Testis (tissue), 3 donors: ENCODE data around the gene MEF2A. TPM values are rescaled to one million over a fixed set of nuclear protein-coding genes. Genes with fewer than 3 reads are reported as not detected.

Experiments used
- DNase-seq: peaks from one replicate; pipeline ENCODE4 v3.0.0-alpha.2; 2019
- H3K27ac ChIP-seq, 2 donors: fragments of 200-600 bp; sonication (generic); one replicate each; pipeline ENCODE4 v1.5.1; 2019
- H3K27me3 ChIP-seq: fragments of 200-600 bp; sonication (generic); one replicate; pipeline ENCODE4 v1.5.1; 2019
- H3K36me3 ChIP-seq: fragments of 200-600 bp; sonication (generic); one replicate; pipeline ENCODE4 v1.5.1; 2017; ENCODE audit warnings: low read depth; ENCODE audit errors: missing control alignments
- H3K4me1 ChIP-seq: fragments of 200-600 bp; sonication (generic); one replicate; pipeline ENCODE4 v1.5.1; 2019
- H3K4me3 ChIP-seq, 2 donors: fragments of 200-600 bp; sonication (generic); one replicate each; pipeline ENCODE4 v1.5.1; 2017 to 2019
- H3K9me3 ChIP-seq: fragments of 200-600 bp; sonication (generic); one replicate; pipeline ENCODE4 v1.5.1; 2017
- POLR2A ChIP-seq: fragments of 450-650 bp; IDR thresholded peaks from one replicate; pipeline ENCODE4 v1.6.1; 2017; ENCODE audit warnings: antibody characterized with exemption, mild to moderate bottlenecking, moderate library complexity
- WGBS, 2 donors: methylation state at CpG; one replicate each; pipeline ENCODE4 v1.1.5; 2018; 5-methylcytosine and 5-hydroxymethylcytosine counted together
- intact Hi-C: fragments of 100-400 bp; cut with DNase I; formaldehyde crosslinking; loops from one replicate; pipeline ENCODE4 v1.15.1; 2023; ENCODE audit warnings: low total_unique reads
- polyA plus RNA-seq: library from polyadenylated mRNA; stranded (reverse); fragments of 350-450 nt; fragmentation: Illumina TruSeq; extraction: RNeasy Lipid Tissue Mini Kit (QIAGEN cat#74804); gene quantifications from one replicate; pipeline ENCODE4 v1.2.3, GENCODE V29; 2014; ENCODE audit warnings: low read depth, low replicate concordance; ENCODE audit not compliant: insufficient read depth
- total RNA-seq, 2 donors: library from RNA; depleted of rRNA; stranded (reverse); fragments of >200 nt; gene quantifications; one replicate each; pipeline ENCODE4 v1.2.3, GENCODE V29; 2016
- TF ChIP-seq, protein P1 (sequence below), 3 experiments: fragments of 450-650 bp in 2 of 3; fragments of 200-600 bp in 1 of 3; sonication (generic) in 1 of 3; IDR thresholded peaks; one replicate each; pipeline ENCODE4 v1.5.1; 2016 to 2019; ENCODE audit warnings: antibody characterized with exemption in 3 of 3, mild to moderate bottlenecking in 2 of 3, moderate library complexity in 1 of 3

The MEF2A gene
- total and polyA plus RNA-seq, 3 donors from 2014 or later, result 33.7 to 68.9 (median 67.9) TPM

DNA sequence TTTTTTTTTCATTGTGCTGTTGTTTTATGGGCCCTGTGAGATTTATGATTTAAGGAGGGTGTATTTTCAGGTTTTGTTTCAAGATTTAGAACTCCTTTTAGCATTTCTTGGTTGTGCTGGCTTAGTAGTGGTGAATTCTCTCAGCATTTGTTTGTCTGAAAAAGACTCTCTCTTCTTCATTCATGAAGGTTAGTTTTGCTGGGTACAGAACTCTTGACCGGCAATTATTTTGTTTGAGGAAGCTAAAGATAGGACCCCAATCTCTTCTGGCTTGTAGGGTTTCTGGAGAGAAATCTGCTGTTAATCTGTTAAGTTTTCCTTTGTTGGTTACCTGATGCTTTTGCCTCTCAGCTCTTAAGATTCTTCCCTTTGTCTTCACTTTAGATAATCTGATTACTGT is 120.5 kb downstream of the MEF2A start:
- TF ChIP-seq POLR2A, result no peak

DNA sequence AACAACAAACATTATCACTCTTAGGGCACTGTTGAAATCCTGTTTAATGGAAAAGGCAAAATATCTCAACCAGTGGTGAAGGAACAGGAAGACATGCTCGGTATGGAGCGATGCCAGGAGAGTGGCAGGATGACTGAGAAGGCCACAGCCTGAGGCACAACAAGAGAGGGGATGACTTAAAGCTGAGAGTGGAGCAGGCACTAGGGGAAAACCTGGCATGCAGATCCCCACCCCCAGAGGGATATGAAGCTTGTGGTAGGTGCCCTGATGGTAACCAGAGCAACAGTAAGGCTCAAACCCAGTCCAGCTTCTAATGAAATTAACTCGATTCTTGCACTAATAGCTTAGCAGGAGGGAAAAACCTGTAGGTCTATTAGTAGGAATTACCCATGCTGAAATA is 127.0 kb downstream of the MEF2A start:
- Histone ChIP-seq H3K27me3 (no peaks in the 10 kb centered on the region), H3K27ac (no peak overlapping the region), H3K4me3 (no peak overlapping the region), H3K9me3 (no peaks in the 10 kb centered on the region), H3K4me1 (no peaks in the 10 kb centered on the region), H3K36me3 (no peaks in the 10 kb centered on the region)
- no peak for DNase-seq
- intact Hi-C loops, result no loop called here
- WGBS, 2 donors, result 90 to 95% methylated on average over 3 of the region's 3 CpGs
- TF ChIP-seq, protein P1, sequence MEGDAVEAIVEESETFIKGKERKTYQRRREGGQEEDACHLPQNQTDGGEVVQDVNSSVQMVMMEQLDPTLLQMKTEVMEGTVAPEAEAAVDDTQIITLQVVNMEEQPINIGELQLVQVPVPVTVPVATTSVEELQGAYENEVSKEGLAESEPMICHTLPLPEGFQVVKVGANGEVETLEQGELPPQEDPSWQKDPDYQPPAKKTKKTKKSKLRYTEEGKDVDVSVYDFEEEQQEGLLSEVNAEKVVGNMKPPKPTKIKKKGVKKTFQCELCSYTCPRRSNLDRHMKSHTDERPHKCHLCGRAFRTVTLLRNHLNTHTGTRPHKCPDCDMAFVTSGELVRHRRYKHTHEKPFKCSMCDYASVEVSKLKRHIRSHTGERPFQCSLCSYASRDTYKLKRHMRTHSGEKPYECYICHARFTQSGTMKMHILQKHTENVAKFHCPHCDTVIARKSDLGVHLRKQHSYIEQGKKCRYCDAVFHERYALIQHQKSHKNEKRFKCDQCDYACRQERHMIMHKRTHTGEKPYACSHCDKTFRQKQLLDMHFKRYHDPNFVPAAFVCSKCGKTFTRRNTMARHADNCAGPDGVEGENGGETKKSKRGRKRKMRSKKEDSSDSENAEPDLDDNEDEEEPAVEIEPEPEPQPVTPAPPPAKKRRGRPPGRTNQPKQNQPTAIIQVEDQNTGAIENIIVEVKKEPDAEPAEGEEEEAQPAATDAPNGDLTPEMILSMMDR (IDR thresholded peaks at IDR 0.05), result no peak
- TF ChIP-seq POLR2A, result no peak

More for the DNA sequence above, 120.5 kb downstream of the MEF2A start:
- intact Hi-C loops, result no loop called here
- Histone ChIP-seq H3K36me3 (no peaks in the 10 kb centered on the region), H3K27ac (no peak overlapping the region), H3K4me3 (no peak overlapping the region), H3K4me1 (no peaks in the 10 kb centered on the region), H3K27me3 (no peaks in the 10 kb centered on the region), H3K9me3 (no peaks in the 10 kb centered on the region)
- DNase-seq, result no peak
- WGBS, 2 donors, result 100% methylated on average over 1 of the region's 1 CpG

DNA sequence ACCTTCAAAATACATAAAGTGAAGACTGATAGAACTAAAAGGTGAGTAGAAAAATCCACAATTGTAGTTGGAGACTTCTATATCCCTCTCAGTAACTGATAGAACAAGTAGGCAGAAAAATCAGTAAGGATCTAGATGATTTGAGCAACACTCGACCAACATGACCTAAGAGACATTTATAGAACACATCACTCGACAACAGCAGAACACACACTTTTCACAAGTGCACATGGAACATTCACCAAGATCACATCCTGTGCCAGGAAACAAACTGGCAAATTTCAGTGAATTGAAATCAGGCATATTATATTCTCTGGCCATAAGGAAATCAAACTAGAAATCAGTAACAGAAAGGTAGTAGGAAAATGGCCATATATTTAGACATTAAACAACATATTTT is 130.3 kb downstream of the MEF2A start:
- intact Hi-C loops, result no loop called here
- no peaks in the 10 kb centered on the region for H3K36me3 ChIP-seq
- 81 to 89% methylated on average over 2 of the region's 2 CpGs for WGBS, 2 donors

DNA sequence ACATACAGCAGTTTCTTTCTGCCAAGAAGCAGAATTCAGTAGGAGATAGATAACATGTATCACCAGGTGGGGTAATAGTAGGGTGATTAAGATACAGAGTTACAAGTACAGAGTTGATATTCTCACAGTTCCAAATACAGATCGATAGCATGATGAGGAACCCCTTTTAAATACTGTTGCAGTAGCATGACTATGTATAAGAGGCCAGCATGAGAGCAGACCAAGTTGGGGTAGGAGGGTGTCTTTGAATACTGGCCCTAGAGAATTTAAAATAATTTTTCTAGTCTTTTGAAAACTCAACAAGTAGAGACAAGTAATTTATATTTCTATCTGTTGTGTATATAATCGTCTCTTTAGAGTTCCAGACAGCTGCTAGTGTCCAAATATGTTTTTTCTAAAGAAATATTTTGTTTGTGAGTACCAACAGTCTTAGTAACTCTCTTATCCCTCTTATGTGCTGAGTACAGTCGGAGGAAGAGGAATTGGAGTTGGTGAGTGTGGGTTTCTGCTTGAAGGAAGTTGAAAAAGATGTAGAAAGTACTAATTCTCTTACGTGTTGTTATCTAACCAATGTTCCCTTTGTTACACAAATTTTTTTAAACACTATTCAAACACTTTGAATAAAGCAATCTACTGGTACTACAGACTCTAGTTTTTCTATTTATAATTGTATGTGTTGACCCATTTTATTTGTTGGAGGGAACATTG is 137.3 kb downstream of the MEF2A start:
- intact Hi-C loops, result no loop called here
- Histone ChIP-seq H3K4me3 (no peak overlapping the region), H3K27me3 (no peaks in the 10 kb centered on the region), H3K4me1 (peaks cover 26% of the 10 kb centered on the region), H3K9me3 (no peaks in the 10 kb centered on the region), H3K27ac (peak overlapping the region; percentile 84 to 88), H3K36me3 (no peaks in the 10 kb centered on the region)
- no peak for DNase-seq
- WGBS, 2 donors, result 33 to 38% methylated on average over 4 of the region's 4 CpGs
- TF ChIP-seq POLR2A, result no peak
- TF ChIP-seq, protein P1 (IDR thresholded peaks at IDR 0.05), result no peak

More for the DNA sequence above, 130.3 kb downstream of the MEF2A start:
- Histone ChIP-seq H3K27me3 (no peaks in the 10 kb centered on the region), H3K4me1 (peaks cover 9% of the 10 kb centered on the region), H3K9me3 (no peaks in the 10 kb centered on the region), H3K4me3 (no peak overlapping the region), H3K27ac (no peak overlapping the region)
- TF ChIP-seq POLR2A, result no peak
- DNase-seq, result no peak

DNA sequence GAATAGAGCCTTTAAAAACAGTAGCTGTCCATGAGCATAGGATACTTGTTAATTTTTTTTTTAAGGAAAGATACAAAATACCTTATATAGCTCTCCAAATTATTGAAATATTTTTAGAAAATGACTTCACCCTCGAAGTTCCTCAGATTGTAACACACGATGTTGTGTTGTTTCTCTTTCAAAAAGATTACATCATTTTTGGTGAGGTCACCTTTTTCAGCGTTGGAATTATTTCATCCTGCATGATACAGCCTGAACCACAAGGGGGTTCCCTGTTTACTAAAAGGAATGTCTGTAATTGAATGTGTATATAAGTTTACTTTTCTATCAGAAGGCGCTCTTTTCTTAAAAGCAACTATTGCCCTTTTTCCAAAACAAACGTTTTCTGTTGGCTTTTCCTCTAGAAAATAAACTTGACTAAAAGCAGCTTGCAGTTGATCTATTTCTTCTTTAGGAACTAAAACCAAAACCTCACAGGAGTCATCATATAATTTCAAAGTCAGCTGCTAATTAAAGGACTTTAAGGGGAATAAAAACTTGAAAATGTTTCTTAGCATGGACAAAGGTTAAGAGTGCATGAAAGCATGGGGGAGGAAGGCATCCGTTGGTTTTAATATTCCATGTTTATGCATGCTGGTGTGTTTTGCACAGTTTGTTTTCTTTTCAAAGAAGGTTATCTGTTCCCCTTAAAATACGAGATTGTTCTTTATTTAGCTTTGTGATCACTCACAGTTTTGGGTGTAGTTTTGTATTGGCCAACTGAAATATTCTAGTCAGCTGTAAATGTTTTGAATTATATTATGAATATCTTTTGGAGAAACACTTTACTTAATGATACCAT is 138.0 kb downstream of the MEF2A start:
- 16 to 26% methylated on average over 7 of the region's 7 CpGs for WGBS, 2 donors

More for the DNA sequence above, 138.0 kb downstream of the MEF2A start:
- H3K27ac ChIP-seq, result peak overlapping the region; percentile 84 to 88
- H3K36me3 ChIP-seq, result no peaks in the 10 kb centered on the region
- H3K4me3 ChIP-seq, result no peak overlapping the region
- TF ChIP-seq, protein P1 (IDR thresholded peaks at IDR 0.05), result peak; percentile 58 to 79 (median 74)
- TF ChIP-seq POLR2A, result no peak
- peak; percentile 31 for DNase-seq
- intact Hi-C loops, result no loop called here
- H3K27me3 ChIP-seq, result no peaks in the 10 kb centered on the region
- no peaks in the 10 kb centered on the region for H3K9me3 ChIP-seq
- peaks cover 32% of the 10 kb centered on the region for H3K4me1 ChIP-seq
